GM19193 (cell line): Measurements from ENCODE around the gene LRRC31.

Source experiments
- POLR2A ChIP-seq: IDR thresholded peaks from 4 replicates; pipeline ENCODE4 v1.6.1; 2011; ENCODE audit not compliant: insufficient read depth, insufficient read length; ENCODE audit errors: extremely low read depth

Gene LRRC31

GRCh38 chr3:169869484-169870220 lies at the start of gene LRRC31:
LRRC31 (minus strand) TSS chr3:169869935; CDS start chr3:169869807, 128 bp downstream.
- TF ChIP-seq POLR2A = no peak

GRCh38 chr3:169914321-169914720 lies 44.6 kb upstream of the LRRC31 start:
- no peak for TF ChIP-seq POLR2A

GRCh38 chr3:169913323-169913722 lies 43.6 kb upstream of the LRRC31 start:
- TF ChIP-seq POLR2A = no peak

- TF ChIP-seq POLR2A = no peak
Observed at GRCh38 chr3:169911272-169911671, 41.5 kb upstream of the LRRC31 start, which contains the start of gene SAMD7. SAMD7 (plus strand) TSS chr3:169911572; CDS start chr3:169919499, 7,927 bp downstream.

- no peak for TF ChIP-seq POLR2A
Observed at GRCh38 chr3:169907944-169908343, 38.2 kb upstream of the LRRC31 start.

- TF ChIP-seq POLR2A = no peak
Observed at GRCh38 chr3:169907476-169907875, 37.7 kb upstream of the LRRC31 start.

- no peak for TF ChIP-seq POLR2A
Observed at GRCh38 chr3:169905404-169905803, 35.7 kb upstream of the LRRC31 start.

- no peak for TF ChIP-seq POLR2A
Observed at GRCh38 chr3:169901453-169901852, 31.7 kb upstream of the LRRC31 start.

- no peak for TF ChIP-seq POLR2A
Observed at GRCh38 chr3:169897284-169897683, 27.5 kb upstream of the LRRC31 start.

- no peak for TF ChIP-seq POLR2A
Observed at GRCh38 chr3:169895072-169895471, 25.3 kb upstream of the LRRC31 start.

GRCh38 chr3:169894110-169894509 lies 24.4 kb upstream of the LRRC31 start:
- TF ChIP-seq POLR2A = no peak

- TF ChIP-seq POLR2A = no peak
Observed at GRCh38 chr3:169891886-169892285, 22.2 kb upstream of the LRRC31 start.

GRCh38 chr3:169886671-169887070 lies 16.9 kb upstream of the LRRC31 start:
- no peak for TF ChIP-seq POLR2A

GRCh38 chr3:169880576-169881250 lies 11.0 kb upstream of the LRRC31 start:
- no peak for TF ChIP-seq POLR2A

- TF ChIP-seq POLR2A = no peak
Observed at GRCh38 chr3:169879845-169880575, 10.3 kb upstream of the LRRC31 start.
